Suprapubic skin (tissue), 4 donors: ENCODE measurements around the gene CBFA2T3. TPM values are rescaled to one million over a fixed set of nuclear protein-coding genes. Genes with fewer than 3 reads are reported as not detected.

Source experiments
- DNase-seq, 2 donors: peaks; one replicate each; pipeline ENCODE4 v3.0.0-alpha.2; 2019; ENCODE audit warnings: low spot score in 2 of 2
- H3K27ac ChIP-seq: fragments of 200-600 bp; sonication (generic); one replicate; pipeline ENCODE4 v1.5.1; 2019
- H3K27me3 ChIP-seq: fragments of 200-600 bp; sonication (generic); one replicate; pipeline ENCODE4 v1.5.1; 2019
- H3K36me3 ChIP-seq: fragments of 200-600 bp; sonication (generic); one replicate; pipeline ENCODE4 v1.5.1; 2019
- H3K4me1 ChIP-seq: fragments of 200-600 bp; sonication (generic); one replicate; pipeline ENCODE4 v1.5.1; 2019
- H3K4me3 ChIP-seq: fragments of 200-600 bp; sonication (generic); one replicate; pipeline ENCODE4 v1.5.1; 2019; ENCODE audit warnings: mild to moderate bottlenecking
- H3K9me3 ChIP-seq: fragments of 200-600 bp; sonication (generic); one replicate; pipeline ENCODE4 v1.5.1; 2019
- CTCF ChIP-seq, 2 donors: fragments of 200-600 bp in 1 of 2; fragments of 450-650 bp in 1 of 2; sonication (generic) in 1 of 2; IDR thresholded peaks; one replicate each; pipeline ENCODE4 v1.5.1; 2016 to 2019; ENCODE audit warnings: antibody characterized with exemption in 2 of 2, mild to moderate bottlenecking in 1 of 2, moderate library complexity in 1 of 2
- EP300 ChIP-seq: sonication (generic); formaldehyde crosslinking; IDR thresholded peaks from one replicate; pipeline ENCODE4 v1.6.1; 2017; ENCODE audit warnings: antibody characterized with exemption
- POLR2A ChIP-seq, 2 donors: fragments of 450-650 bp; IDR thresholded peaks; one replicate each; pipeline ENCODE4 v1.6.1; 2017; ENCODE audit warnings: antibody characterized with exemption in 2 of 2, mild to moderate bottlenecking in 2 of 2, moderate library complexity in 2 of 2
- POLR2AphosphoS5 ChIP-seq, 3 donors: sonication (generic); formaldehyde crosslinking; IDR thresholded peaks; one replicate each; pipeline ENCODE4 v1.6.1; 2017; ENCODE audit warnings: antibody characterized with exemption in 3 of 3
- WGBS: methylation state at CpG from one replicate; pipeline ENCODE4 v1.1.5; 2018; 5-methylcytosine and 5-hydroxymethylcytosine counted together
- total RNA-seq, 4 donors: library from RNA; depleted of rRNA; stranded (reverse); fragments of >200 nt; gene quantifications; one replicate each; pipeline ENCODE4 v1.1.0, GENCODE V29; 2016

The CBFA2T3 gene
- total RNA-seq, 4 donors from 2014 or later: 1.5 to 6.6 (median 2.9) TPM

- H3K4me1 ChIP-seq: peaks cover 7% of the 10 kb centered on the region
- H3K36me3 ChIP-seq: peaks cover 26% of the 10 kb centered on the region
- no peak overlapping the region for H3K27ac ChIP-seq
- H3K4me3 ChIP-seq: no peak overlapping the region
- TF ChIP-seq POLR2AphosphoS5 (IDR thresholded peaks at IDR 0.05) (no peak), POLR2A (IDR thresholded peaks at IDR 0.05) (no peak), CTCF (IDR thresholded peaks at IDR 0.05) (no peak), EP300 (no peak)
- no peaks in the 10 kb centered on the region for H3K9me3 ChIP-seq
- 88% methylated on average over 33 of the region's 33 CpGs for WGBS
- H3K27me3 ChIP-seq: no peaks in the 10 kb centered on the region
- DNase-seq: no peak
Observed at GRCh38 chr16:88850531-88851199, 126.3 kb downstream of the CBFA2T3 start.

DNA sequence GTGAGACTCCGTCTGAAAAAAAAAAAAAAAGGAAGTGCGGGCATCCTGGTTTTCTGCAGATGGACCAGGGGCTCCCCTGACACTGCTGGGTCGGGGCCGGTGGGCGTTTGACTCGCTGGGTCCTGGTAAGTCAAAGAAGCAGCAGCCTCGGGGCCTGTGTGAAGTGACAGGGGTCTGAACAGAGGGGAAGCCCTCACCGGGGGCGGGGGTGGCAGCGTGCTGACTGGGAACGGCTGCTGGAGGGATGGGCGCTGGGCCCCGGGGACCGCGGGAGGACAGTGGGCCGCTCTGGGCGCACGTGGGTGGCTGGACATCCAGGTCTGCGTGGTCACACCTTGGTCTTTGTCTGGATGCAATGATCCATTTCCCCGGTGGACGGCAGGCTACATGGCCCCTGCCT is 128.4 kb downstream of the CBFA2T3 start:
- H3K27ac ChIP-seq: no peak overlapping the region
- peaks cover 26% of the 10 kb centered on the region for H3K36me3 ChIP-seq
- no peaks in the 10 kb centered on the region for H3K27me3 ChIP-seq
- no peaks in the 10 kb centered on the region for H3K4me1 ChIP-seq
- H3K9me3 ChIP-seq: no peaks in the 10 kb centered on the region
- 92% methylated on average over 21 of the region's 21 CpGs for WGBS
- no peak for TF ChIP-seq EP300
- TF ChIP-seq POLR2AphosphoS5 (IDR thresholded peaks at IDR 0.05): no peak
- no peak for TF ChIP-seq POLR2A (IDR thresholded peaks at IDR 0.05)
- no peak for TF ChIP-seq CTCF (IDR thresholded peaks at IDR 0.05)
- DNase-seq: no peak
- no peak overlapping the region for H3K4me3 ChIP-seq

GRCh38 chr16:88847654-88848053 is 129.4 kb downstream of the CBFA2T3 start:
- no peak for DNase-seq
- Histone ChIP-seq H3K9me3 (no peaks in the 10 kb centered on the region), H3K4me1 (no peaks in the 10 kb centered on the region), H3K27ac (no peak overlapping the region), H3K4me3 (no peak overlapping the region), H3K36me3 (peaks cover 33% of the 10 kb centered on the region), H3K27me3 (no peaks in the 10 kb centered on the region)
- 93% methylated on average over 18 of the region's 18 CpGs for WGBS
- TF ChIP-seq CTCF (IDR thresholded peaks at IDR 0.05) (no peak), EP300 (no peak), POLR2AphosphoS5 (IDR thresholded peaks at IDR 0.05) (no peak), POLR2A (IDR thresholded peaks at IDR 0.05) (no peak)

- Histone ChIP-seq H3K36me3 (peaks cover 46% of the 10 kb centered on the region), H3K27me3 (no peaks in the 10 kb centered on the region), H3K27ac (no peak overlapping the region), H3K4me1 (no peaks in the 10 kb centered on the region), H3K4me3 (no peak overlapping the region), H3K9me3 (no peaks in the 10 kb centered on the region)
- 99% methylated on average over 9 of the region's 9 CpGs for WGBS
- DNase-seq: no peak
- TF ChIP-seq POLR2A (IDR thresholded peaks at IDR 0.05): no peak
- TF ChIP-seq CTCF (IDR thresholded peaks at IDR 0.05): no peak
- no peak for TF ChIP-seq POLR2AphosphoS5 (IDR thresholded peaks at IDR 0.05)
- no peak for TF ChIP-seq EP300
Observed at GRCh38 chr16:88846088-88846487, 130.9 kb downstream of the CBFA2T3 start.

DNA sequence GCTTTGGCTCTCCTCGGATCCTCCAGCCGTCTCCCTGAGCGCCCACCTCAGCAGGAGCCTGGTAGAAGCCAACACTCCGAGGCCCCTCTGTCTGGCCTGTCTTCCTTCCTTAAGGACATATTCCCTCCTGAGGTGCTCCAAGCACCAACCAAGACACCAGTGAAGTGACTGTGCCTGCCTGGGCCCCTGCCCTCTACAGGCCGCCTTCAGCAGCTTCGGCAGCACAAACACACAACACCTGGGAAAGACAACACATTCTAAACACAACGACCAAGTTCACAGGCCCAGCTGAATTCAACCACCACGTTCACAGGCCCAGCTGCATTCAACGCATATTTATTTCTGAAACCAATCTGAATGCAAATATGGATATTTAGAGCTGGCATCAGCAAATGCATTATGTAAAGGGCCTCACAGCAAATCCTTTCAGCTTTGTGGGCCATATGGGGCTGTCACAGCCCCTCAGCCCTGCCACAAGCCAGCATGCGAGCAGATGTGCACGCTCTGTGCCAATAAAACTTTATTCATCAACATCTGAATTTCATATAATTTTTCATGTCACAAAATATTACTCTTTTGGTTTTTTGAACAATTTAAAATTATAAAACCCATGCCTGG is 132.5 kb downstream of the CBFA2T3 start:
- no peaks in the 10 kb centered on the region for H3K27me3 ChIP-seq
- TF ChIP-seq POLR2A (IDR thresholded peaks at IDR 0.05) (no peak), POLR2AphosphoS5 (IDR thresholded peaks at IDR 0.05) (no peak), CTCF (IDR thresholded peaks at IDR 0.05) (no peak), EP300 (no peak)
- no peak overlapping the region for H3K27ac ChIP-seq
- 71% methylated on average over 10 of the region's 11 CpGs for WGBS
- no peaks in the 10 kb centered on the region for H3K9me3 ChIP-seq
- H3K4me3 ChIP-seq: no peak overlapping the region
- no peaks in the 10 kb centered on the region for H3K4me1 ChIP-seq
- peaks cover 47% of the 10 kb centered on the region for H3K36me3 ChIP-seq
- DNase-seq: no peak
